GM12864 (cell line): ENCODE results near the gene TMEM8B.

Experiments used
- DNase-seq: peaks from one replicate; pipeline ENCODE4 v3.0.0-alpha.2; 2011; ENCODE audit warnings: low read depth
- H3K4me3 ChIP-seq: 2 replicates; pipeline ENCODE4 v1.5.1; 2011; ENCODE audit warnings: mild to moderate bottlenecking, low read depth, low read length, control low read depth
- CTCF ChIP-seq: IDR thresholded peaks from 2 replicates; pipeline ENCODE4 v1.5.1; 2011; ENCODE audit warnings: low read depth, mild to moderate bottlenecking, moderate library complexity, low read length, control low read depth, inconsistent platforms; ENCODE audit errors: missing control alignments

TMEM8B gene

DNA sequence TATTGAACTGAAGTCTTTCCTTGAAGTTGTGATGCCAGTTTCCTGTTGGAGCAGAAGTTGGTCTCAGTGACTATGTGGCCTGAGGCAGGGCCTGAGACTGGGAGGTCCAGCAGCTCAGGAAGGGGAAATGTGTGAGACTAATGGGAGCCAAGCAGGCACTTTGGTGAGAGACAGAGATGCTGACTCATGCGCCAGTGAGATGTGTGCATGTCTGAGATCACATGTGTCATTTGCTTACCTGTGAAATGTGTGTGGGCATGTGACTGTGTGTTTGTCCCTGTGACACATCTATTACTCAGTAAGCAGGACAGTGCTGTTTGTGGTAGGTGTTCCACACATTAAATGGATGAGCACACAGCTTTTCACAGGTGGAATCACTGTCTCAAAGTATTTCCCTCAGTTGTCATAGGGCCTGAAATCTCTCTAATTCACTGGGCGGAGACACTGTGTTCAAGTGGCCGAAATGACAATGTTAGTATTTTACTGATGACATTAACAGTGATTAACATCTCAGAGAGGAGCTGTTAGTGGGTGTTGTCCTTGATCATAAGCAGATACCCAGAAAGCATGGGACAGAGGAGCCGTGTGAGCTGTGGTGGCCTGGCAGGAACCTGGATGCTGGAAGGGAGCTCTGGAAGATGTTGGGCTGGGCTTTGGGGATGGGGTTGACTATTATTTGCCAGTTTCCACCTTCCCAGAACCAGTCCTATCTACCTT lies 30.2 kb upstream of the TMEM8B start:
- DNase-seq: no peak
- H3K4me3 ChIP-seq: no peak overlapping the region
- no peak for TF ChIP-seq CTCF

GRCh38 chr9:35800530-35800929 lies 28.5 kb upstream of the TMEM8B start:
- DNase-seq: no peak
- no peak for TF ChIP-seq CTCF
- H3K4me3 ChIP-seq: no peak overlapping the region

- no peak overlapping the region for H3K4me3 ChIP-seq
- no peak for TF ChIP-seq CTCF
- no peak for DNase-seq
Observed at GRCh38 chr9:35801328-35802128, 27.5 kb upstream of the TMEM8B start.

GRCh38 chr9:35806101-35806500 lies 22.9 kb upstream of the TMEM8B start:
- no peak for DNase-seq
- no peak for TF ChIP-seq CTCF
- H3K4me3 ChIP-seq: no peak overlapping the region

GRCh38 chr9:35808433-35808832 lies 20.6 kb upstream of the TMEM8B start:
- H3K4me3 ChIP-seq: no peak overlapping the region
- TF ChIP-seq CTCF: no peak
- no peak for DNase-seq

- TF ChIP-seq CTCF: no peak
- H3K4me3 ChIP-seq: no peak overlapping the region
- DNase-seq: no peak
Observed at GRCh38 chr9:35810122-35810521, 18.9 kb upstream of the TMEM8B start.
